Panc1 (cell line): ENCODE measurements around the gene PAGE4. TPM values are rescaled to one million over a fixed set of nuclear protein-coding genes. Genes with fewer than 3 reads are reported as not detected.

Experiments
- ATAC-seq: fragments of 200-7000 bp; cut with Tn5 transposase; 2 replicates; pipeline ENCODE4 v1.9.1; 2020; ENCODE audit warnings: mild to moderate bottlenecking, moderate library complexity
- BruUV-seq: library from RNA; stranded (reverse); fragments of 400-500 nt; replicated peaks from 2 replicates; lab custom pipeline; 2021; lab: Mats Ljungman, UMichigan
- CTCF ChIA-PET: fragments of 300-600 bp; sonication (Branson Sonifier 250); formaldehyde crosslinking; loops from one replicate; lab custom pipeline; 2022; ENCODE audit warnings: antibody characterized with exemption; lab: Charles Lee
- POLR2A ChIA-PET: fragments of 300-600 bp; sonication (Branson Sonifier 250); formaldehyde crosslinking; loops from one replicate; lab custom pipeline; 2022; ENCODE audit warnings: antibody characterized with exemption; lab: Charles Lee
- DNase-seq: peaks from one replicate; pipeline ENCODE4 v3.0.0-alpha.2; 2010; ENCODE audit warnings: low read depth, low spot score
- H3K27ac ChIP-seq: 2 replicates; pipeline ENCODE4 v1.5.1; 2011; ENCODE audit warnings: mild to moderate bottlenecking, low read length, inconsistent platforms
- H3K27me3 ChIP-seq: fragments of 200-500 bp; sonication (Bioruptor generic); 2 replicates; pipeline ENCODE4 v1.6.0; 2014; ENCODE audit warnings: low read length, inconsistent platforms; ENCODE audit not compliant: control insufficient read depth, insufficient read depth
- H3K36me3 ChIP-seq: fragments of 200-500 bp; sonication (Bioruptor generic); 2 replicates; pipeline ENCODE4 v1.5.1; 2014; ENCODE audit warnings: inconsistent platforms, mild to moderate bottlenecking, low read length, moderate library complexity; ENCODE audit not compliant: control insufficient read depth, insufficient read depth
- H3K4me1 ChIP-seq: 2 replicates; pipeline ENCODE4 v1.5.1; 2011; ENCODE audit warnings: inconsistent platforms, mild to moderate bottlenecking, low read length, moderate library complexity; ENCODE audit not compliant: control insufficient read depth, insufficient read depth
- H3K4me3 ChIP-seq, 2 experiments: 2 replicates each; pipeline ENCODE4 v1.5.1; 2011 to 2012; ENCODE audit warnings: low read depth in 2 of 2, low read length in 2 of 2, mild to moderate bottlenecking in 2 of 2, inconsistent platforms in 1 of 2, moderate library complexity in 1 of 2
- H3K9me3 ChIP-seq: fragments of 200-500 bp; sonication (Bioruptor generic); 2 replicates; pipeline ENCODE4 v1.5.1; 2014; ENCODE audit warnings: low read depth, mild to moderate bottlenecking, inconsistent platforms, low read length, moderate library complexity; ENCODE audit not compliant: control insufficient read depth, insufficient read depth
- CTCF ChIP-seq: fragments of 450-650 bp; IDR thresholded peaks from 2 replicates; pipeline ENCODE4 v1.5.1; 2017; ENCODE audit warnings: mild to moderate bottlenecking
- POLR2AphosphoS5 ChIP-seq: IDR thresholded peaks from 2 replicates; pipeline ENCODE4 v1.6.1; 2012; ENCODE audit warnings: mild to moderate bottlenecking, low read depth, low read length, moderate library complexity
- REST ChIP-seq, 2 experiments: IDR thresholded peaks; 2 replicates each; pipeline ENCODE4 v1.6.1; 2011 to 2012; ENCODE audit warnings: low read depth in 2 of 2, control low read depth in 1 of 2, low read length in 1 of 2, mild to moderate bottlenecking in 1 of 2, moderate library complexity in 1 of 2; ENCODE audit not compliant: insufficient read depth in 1 of 2
- SIN3A ChIP-seq: IDR thresholded peaks from 2 replicates; pipeline ENCODE4 v1.6.1; 2012; ENCODE audit warnings: low read depth, mild to moderate bottlenecking, low read length, moderate library complexity, borderline replicate concordance; ENCODE audit not compliant: insufficient read depth
- TCF7L2 ChIP-seq: IDR thresholded peaks from 2 replicates; pipeline ENCODE4 v1.6.1; 2011; ENCODE audit warnings: mild to moderate bottlenecking, low read depth, low read length, inconsistent platforms
- in situ Hi-C: cut with HindIII; loops from 2 replicates; pipeline ENCODE4 v1.10.0; 2016; ENCODE audit warnings: low sequenced_read_pairs, low pct_unique_long_range_greater_than_20kb
- intact Hi-C: fragments of 100-400 bp; cut with micrococcal nuclease; formaldehyde crosslinking; loops from one replicate; pipeline ENCODE4 v1.10.0; 2022; ENCODE audit not compliant: unreplicated experiment
- total RNA-seq: library from RNA; stranded (reverse); gene quantifications from one replicate; pipeline ENCODE4 v1.2.1, GENCODE V29; 2021; ENCODE audit not compliant: unreplicated experiment

PAGE4 gene
- total RNA-seq, 1 experiment from 2014 or later, result not detected

GRCh38 chrX:49844611-49845010 lies 15.5 kb downstream of the PAGE4 start:
- no peak for TF ChIP-seq POLR2AphosphoS5
- TF ChIP-seq REST (IDR thresholded peaks at IDR 0.05; ENCODE audit: insufficient read depth in 1 of 2, low read depth in 2 of 2, low read length in 1 of 2), result no peak
- no peak for TF ChIP-seq TCF7L2
- no peak for TF ChIP-seq CTCF
- no peak for TF ChIP-seq SIN3A
- CTCF ChIA-PET, result no interaction called here
- no peaks in the 10 kb centered on the region for H3K36me3 ChIP-seq

GRCh38 chrX:49845701-49846403 lies 16.7 kb downstream of the PAGE4 start:
- in situ Hi-C loops, result no loop called here
- CTCF ChIA-PET, result no interaction called here
- DNase-seq (no peak), ATAC-seq (no peak)
- intact Hi-C loops, result no loop called here
- BruUV-seq, result no TSS peak
- POLR2A ChIA-PET, result no interaction called here
- TF ChIP-seq CTCF, result no peak
- TF ChIP-seq SIN3A, result no peak
- no peak for TF ChIP-seq REST (IDR thresholded peaks at IDR 0.05; ENCODE audit: insufficient read depth in 1 of 2, low read depth in 2 of 2, low read length in 1 of 2)
- Histone ChIP-seq H3K27ac (no peak overlapping the region), H3K36me3 (no peaks in the 10 kb centered on the region), H3K27me3 (peaks cover 3% of the 10 kb centered on the region; the same call in 1 of the 2 replicates), H3K9me3 (no peaks in the 10 kb centered on the region), H3K4me3 (no peak overlapping the region), H3K4me1 (no peaks in the 10 kb centered on the region)

More at GRCh38 chrX:49844611-49845010, 15.5 kb downstream of the PAGE4 start:
- DNase-seq, result no peak
- POLR2A ChIA-PET, result no interaction called here
- Histone ChIP-seq H3K27ac (no peak overlapping the region), H3K27me3 (peaks cover 1% of the 10 kb centered on the region; the same call in 1 of the 2 replicates), H3K4me1 (no peaks in the 10 kb centered on the region), H3K9me3 (no peaks in the 10 kb centered on the region), H3K4me3 (no peak overlapping the region)
- intact Hi-C loops, result no loop called here
- no TSS peak for BruUV-seq
- in situ Hi-C loops, result no loop called here
- no peak for ATAC-seq
